Measurements from ENCODE around the gene GNL3L. TPM values are rescaled to one million over a fixed set of nuclear protein-coding genes. Genes with fewer than 3 reads are reported as not detected.

The GNL3L gene
- total and polyA plus RNA-seq, 8 donors: 19.0 to 30.7 (median 21.6) TPM

- no peaks in the 10 kb centered on the region for H3K9me3 ChIP-seq
- no peaks in the 10 kb centered on the region for H3K36me3 ChIP-seq
- H3K4me1 ChIP-seq: no peaks in the 10 kb centered on the region
- DNase-seq (peak in 1 of 4 donors; percentile 62), ATAC-seq (no peak)
- H3K4me3 ChIP-seq: no peak overlapping the region
- peaks cover 0 to 26% of the 10 kb centered on the region in 2 donors for H3K27me3 ChIP-seq
- no peak overlapping the region for H3K27ac ChIP-seq
- intact Hi-C loops (cut with DNase I): no loop called here
- no peak for TF ChIP-seq CTCF (IDR thresholded peaks at IDR 0.05)
These were observed 37.7 kb upstream of the GNL3L start for GRCh38 chrX:54492340-54492739.

GRCh38 chrX:54494166-54494988, 35.6 kb upstream of the GNL3L start:
- Histone ChIP-seq H3K36me3 (no peaks in the 10 kb centered on the region), H3K4me3 (peak overlapping the region; percentile 32 to 46), H3K27ac (peak overlapping the region in 1 of 2 donors; percentile 39), H3K27me3 (peaks cover 0 to 26% of the 10 kb centered on the region in 2 donors), H3K4me1 (no peaks in the 10 kb centered on the region), H3K9me3 (no peaks in the 10 kb centered on the region)
- DNase-seq (no peak), ATAC-seq (no peak)
- no peak for TF ChIP-seq CTCF (IDR thresholded peaks at IDR 0.05)
- intact Hi-C loops (cut with DNase I): no loop called here

GRCh38 chrX:54494989-54495813, 34.8 kb upstream of the GNL3L start:
- ATAC-seq (peak; percentile 30), DNase-seq (peak in 1 of 4 donors; percentile 64)
- H3K4me3 ChIP-seq: peak overlapping the region; percentile 32 to 46
- no peaks in the 10 kb centered on the region for H3K36me3 ChIP-seq
- peaks cover 0 to 26% of the 10 kb centered on the region in 2 donors for H3K27me3 ChIP-seq
- intact Hi-C loops (cut with DNase I): no loop called here
- peak overlapping the region in 1 of 2 donors; percentile 39 for H3K27ac ChIP-seq
- H3K4me1 ChIP-seq: no peaks in the 10 kb centered on the region
- no peaks in the 10 kb centered on the region for H3K9me3 ChIP-seq
- no peak for TF ChIP-seq CTCF (IDR thresholded peaks at IDR 0.05)

GRCh38 chrX:54495814-54496516, 34.1 kb upstream of the GNL3L start, which contains the start of gene FGD1:
TSS of gene FGD1 (minus strand) at chrX:54496234. CDS start at chrX:54495432, 802 bp downstream.
- DNase-seq: peak in 3 of 4 donors; percentile 49 to 82 (median 80)
- peak; percentile 94 for ATAC-seq
- H3K27me3 ChIP-seq: peaks cover 0 to 26% of the 10 kb centered on the region in 2 donors
- peak within 1 kb of the TSS in 1 of 2 donors; percentile 39 for H3K27ac ChIP-seq
- peak within 1 kb of the TSS; percentile 32 to 46 for H3K4me3 ChIP-seq
- intact Hi-C loops (cut with DNase I): no loop called here
- H3K4me1 ChIP-seq: no peaks in the 10 kb centered on the region
- no peaks in the 10 kb centered on the region for H3K36me3 ChIP-seq
- H3K9me3 ChIP-seq: no peaks in the 10 kb centered on the region
- no peak for TF ChIP-seq CTCF (IDR thresholded peaks at IDR 0.05)

Data from left lung (tissue), 10 donors.